Measurements from ENCODE around the gene PDSS2. TPM values are rescaled to one million over a fixed set of nuclear protein-coding genes. Genes with fewer than 3 reads are reported as not detected.

PDSS2 gene
- total RNA-seq, 1 donor from 2014 or later = 12.4 TPM

- Mint-ChIP-seq H3K4me1 (ENCODE audit: unreplicated experiment) (peaks cover 7% of the 10 kb centered on the region), H3K9me3 (ENCODE audit: unreplicated experiment) (no peaks in the 10 kb centered on the region), H3K4me3 (ENCODE audit: unreplicated experiment) (no peak overlapping the region), H3K36me3 (ENCODE audit: unreplicated experiment) (peaks cover 3% of the 10 kb centered on the region), H3K27me3 (ENCODE audit: unreplicated experiment) (no peaks in the 10 kb centered on the region), H3K27ac (ENCODE audit: unreplicated experiment) (no peak overlapping the region)
- no peak for DNase-seq (ENCODE audit: extremely low spot score, unreplicated experiment)
- TF ChIP-seq CTCF (IDR thresholded peaks at IDR 0.05) = no peak
Measured at GRCh38 chr6:107440936-107441335, 18.4 kb downstream of the PDSS2 start.

- Mint-ChIP-seq H3K4me1 (ENCODE audit: unreplicated experiment) (peaks cover 14% of the 10 kb centered on the region), H3K27me3 (ENCODE audit: unreplicated experiment) (no peaks in the 10 kb centered on the region), H3K9me3 (ENCODE audit: unreplicated experiment) (no peaks in the 10 kb centered on the region), H3K27ac (ENCODE audit: unreplicated experiment) (no peak overlapping the region), H3K36me3 (ENCODE audit: unreplicated experiment) (peaks cover 3% of the 10 kb centered on the region), H3K4me3 (ENCODE audit: unreplicated experiment) (no peak overlapping the region)
- TF ChIP-seq CTCF (IDR thresholded peaks at IDR 0.05) = no peak
- DNase-seq (ENCODE audit: extremely low spot score, unreplicated experiment) = no peak
Measured at GRCh38 chr6:107439406-107439805, 20.0 kb downstream of the PDSS2 start.

GRCh38 chr6:107437691-107438090 is 21.7 kb downstream of the PDSS2 start:
- no peak for TF ChIP-seq CTCF (IDR thresholded peaks at IDR 0.05)

GRCh38 chr6:107436881-107437280 is 22.5 kb downstream of the PDSS2 start:
- TF ChIP-seq CTCF (IDR thresholded peaks at IDR 0.05) = no peak
- H3K9me3 Mint-ChIP-seq (ENCODE audit: unreplicated experiment) = peaks cover 9% of the 10 kb centered on the region
- no peaks in the 10 kb centered on the region for H3K27me3 Mint-ChIP-seq (ENCODE audit: unreplicated experiment)
- no peak overlapping the region for H3K27ac Mint-ChIP-seq (ENCODE audit: unreplicated experiment)
- DNase-seq (ENCODE audit: extremely low spot score, unreplicated experiment) = no peak
- H3K4me1 Mint-ChIP-seq (ENCODE audit: unreplicated experiment) = peaks cover 9% of the 10 kb centered on the region
- no peaks in the 10 kb centered on the region for H3K36me3 Mint-ChIP-seq (ENCODE audit: unreplicated experiment)
- H3K4me3 Mint-ChIP-seq (ENCODE audit: unreplicated experiment) = no peak overlapping the region

More at GRCh38 chr6:107437691-107438090, 21.7 kb downstream of the PDSS2 start:
- H3K4me3 Mint-ChIP-seq (ENCODE audit: unreplicated experiment) = no peak overlapping the region
- peaks cover 9% of the 10 kb centered on the region for H3K9me3 Mint-ChIP-seq (ENCODE audit: unreplicated experiment)
- H3K4me1 Mint-ChIP-seq (ENCODE audit: unreplicated experiment) = peaks cover 9% of the 10 kb centered on the region
- H3K36me3 Mint-ChIP-seq (ENCODE audit: unreplicated experiment) = peaks cover 3% of the 10 kb centered on the region
- no peaks in the 10 kb centered on the region for H3K27me3 Mint-ChIP-seq (ENCODE audit: unreplicated experiment)
- H3K27ac Mint-ChIP-seq (ENCODE audit: unreplicated experiment) = no peak overlapping the region
- DNase-seq (ENCODE audit: extremely low spot score, unreplicated experiment) = no peak

GRCh38 chr6:107435798-107436197 is 23.6 kb downstream of the PDSS2 start:
- Mint-ChIP-seq H3K4me1 (ENCODE audit: unreplicated experiment) (peaks cover 9% of the 10 kb centered on the region), H3K9me3 (ENCODE audit: unreplicated experiment) (peaks cover 9% of the 10 kb centered on the region), H3K4me3 (ENCODE audit: unreplicated experiment) (no peak overlapping the region), H3K36me3 (ENCODE audit: unreplicated experiment) (no peaks in the 10 kb centered on the region), H3K27me3 (ENCODE audit: unreplicated experiment) (no peaks in the 10 kb centered on the region), H3K27ac (ENCODE audit: unreplicated experiment) (peak overlapping the region; percentile 67)
- no peak for DNase-seq (ENCODE audit: extremely low spot score, unreplicated experiment)
- no peak for TF ChIP-seq CTCF (IDR thresholded peaks at IDR 0.05)

Data from osteocyte (in vitro differentiated cells).